Amygdala (tissue), 56 donors: ENCODE data around the gene SLC30A2.

Source experiments
- DNase-seq, 56 donors: peaks; one replicate each; lab custom pipeline; 2025; lab: John Stamatoyannopoulos, UW

SLC30A2 gene

DNA sequence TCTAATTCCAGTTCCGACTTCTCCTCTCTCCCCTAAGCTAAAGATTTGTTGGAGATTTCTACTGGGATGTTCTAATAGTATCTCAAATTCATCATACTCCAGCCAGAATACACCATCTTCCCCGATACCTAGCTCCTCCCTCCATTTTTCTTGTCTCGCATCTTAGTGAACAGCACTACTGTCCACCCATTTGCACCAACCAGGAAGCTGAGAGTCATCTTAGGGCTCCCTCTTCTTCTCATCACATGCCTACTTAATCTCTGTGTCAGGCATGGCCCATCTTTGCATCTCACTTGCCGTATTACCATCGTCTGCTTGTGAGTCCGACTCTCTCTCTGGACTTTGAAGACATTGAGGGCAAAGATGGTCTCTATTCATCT lies 25.0 kb upstream of the SLC30A2 start:
- no peak for DNase-seq

DNA sequence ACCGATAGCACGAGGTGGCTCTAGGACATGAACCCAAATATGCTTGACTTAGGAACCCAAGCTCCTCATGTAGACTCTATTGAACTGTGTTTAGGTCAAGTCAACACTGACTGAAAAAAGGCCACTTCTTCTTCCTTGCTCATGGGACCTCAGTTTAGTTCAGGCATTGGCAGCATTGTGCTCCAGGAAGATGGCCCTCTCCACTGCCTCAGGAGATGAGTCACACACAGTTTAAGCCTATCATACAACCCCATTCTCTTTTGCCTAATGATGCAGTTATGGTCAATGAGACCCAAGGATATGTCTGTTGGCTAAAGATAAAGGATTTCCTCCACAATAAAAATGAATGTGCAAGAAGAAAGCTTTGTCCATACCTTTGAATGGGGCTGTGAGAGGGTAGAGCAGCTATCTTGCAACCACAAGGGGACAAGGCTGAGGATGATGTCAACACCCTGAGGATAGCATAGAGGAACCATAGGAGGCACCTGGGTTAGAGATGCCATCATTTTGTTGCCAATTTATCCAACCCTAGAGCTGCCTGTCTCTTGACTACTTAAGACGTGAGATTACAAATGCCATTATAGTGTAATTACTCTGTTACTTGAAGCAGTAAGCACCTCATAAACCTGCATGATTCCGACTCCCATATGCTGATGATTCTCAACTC lies 24.5 kb upstream of the SLC30A2 start:
- no peak for DNase-seq

DNA sequence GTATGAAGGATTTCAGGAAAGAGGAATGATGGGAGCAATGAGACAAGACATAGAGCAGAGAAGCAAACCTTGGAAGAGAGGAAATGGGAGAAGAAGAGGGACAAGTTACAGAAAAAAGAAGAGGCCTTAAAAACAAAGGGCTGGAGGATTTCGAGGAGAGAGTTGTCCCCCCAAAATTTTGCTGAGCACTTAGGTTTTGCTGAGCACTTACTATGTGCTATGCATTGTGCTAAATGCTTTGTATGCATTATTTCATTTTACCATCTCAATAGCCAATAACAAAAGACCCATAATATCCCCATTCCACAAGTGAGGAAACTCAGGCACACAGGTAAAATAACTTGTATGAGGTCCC lies 24.0 kb upstream of the SLC30A2 start:
- DNase-seq: no peak

DNA sequence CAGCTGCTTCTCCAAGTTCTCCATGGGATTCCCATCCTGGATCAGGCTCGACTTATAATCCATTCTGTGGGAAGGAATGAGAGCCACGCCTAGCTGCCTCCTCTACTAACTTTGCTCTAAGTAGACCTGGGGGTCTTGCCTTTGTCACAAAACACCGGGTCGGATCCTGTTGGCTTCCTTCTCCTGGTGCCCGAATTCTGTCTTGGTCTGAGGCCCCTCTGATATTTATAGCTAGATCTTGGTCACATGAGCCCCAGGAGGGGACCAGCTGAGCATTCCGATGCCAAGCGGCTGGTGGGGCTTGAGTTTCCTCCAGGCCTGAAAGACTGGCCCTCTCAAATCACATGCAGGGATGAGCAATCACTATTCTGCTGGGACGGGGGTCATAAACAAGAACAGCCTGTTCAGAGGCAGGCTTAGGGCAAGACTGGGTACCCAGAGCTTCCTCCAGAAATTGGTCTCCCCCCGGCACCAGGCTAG lies 21.6 kb upstream of the SLC30A2 start, which contains the start of gene TRIM63:
Gene TRIM63 (minus strand): TSS at position 199 of the 480 bp plus-strand sequence. CDS start 136 bp downstream, at position 63.
- DNase-seq: no peak

DNA sequence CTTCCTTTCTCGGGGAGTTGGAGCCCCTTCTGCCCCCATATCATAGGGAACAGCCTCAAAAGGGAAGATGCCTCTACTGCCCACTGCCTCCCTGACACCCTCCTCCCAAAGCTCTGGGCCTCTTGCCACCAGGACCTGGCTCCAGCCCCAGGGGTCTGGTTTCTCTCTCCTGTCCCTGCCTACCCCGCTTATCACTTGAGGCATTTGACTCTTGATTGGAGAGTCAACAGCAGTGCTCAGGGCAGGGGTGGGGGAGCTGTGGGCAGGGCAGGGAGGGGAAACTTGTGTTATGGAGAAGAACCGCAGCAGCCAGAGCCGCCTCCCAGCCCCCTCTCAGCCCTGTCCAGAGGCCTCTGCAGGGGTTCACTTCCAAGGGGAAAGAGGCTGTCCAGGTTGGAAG lies 20.9 kb upstream of the SLC30A2 start:
- no peak for DNase-seq

DNA sequence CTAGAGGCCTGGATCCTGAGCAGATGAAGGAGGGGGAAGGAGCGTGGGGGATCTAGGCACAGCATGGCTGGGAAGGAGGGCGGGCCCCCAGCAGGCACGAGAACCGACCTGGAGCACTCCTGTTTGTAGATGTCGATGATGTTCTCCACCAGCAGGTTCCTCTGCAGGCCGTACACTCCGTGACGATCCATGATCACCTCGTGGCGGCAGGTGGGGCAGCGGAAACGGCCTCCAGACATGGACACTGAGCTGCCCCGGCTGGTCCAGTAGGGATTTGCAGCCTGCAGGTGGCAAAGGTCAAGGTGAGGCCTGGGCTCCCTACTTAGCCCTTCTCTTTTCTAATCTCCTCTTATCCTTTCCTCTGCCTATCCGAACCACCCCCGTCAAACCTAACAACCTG lies 20.2 kb upstream of the SLC30A2 start:
- DNase-seq: no peak

DNA sequence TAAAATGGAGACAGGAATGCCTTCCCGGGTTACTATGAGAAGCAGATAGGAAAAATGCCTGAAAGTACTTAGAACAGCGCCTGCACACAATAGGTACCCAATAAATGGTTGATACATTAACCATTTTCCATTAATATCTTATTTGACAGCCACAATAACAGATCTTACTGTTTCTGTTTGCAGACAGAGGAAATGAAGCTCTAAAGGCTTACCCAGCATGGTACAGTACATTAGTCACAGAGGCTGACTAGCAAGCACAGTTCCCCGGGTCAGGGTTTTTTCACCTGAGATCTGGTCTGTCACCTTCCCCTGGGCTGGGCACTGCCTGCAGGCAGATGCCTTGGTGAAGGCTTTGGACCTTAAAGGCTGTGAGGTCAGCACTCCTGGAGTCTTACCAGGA lies 18.6 kb upstream of the SLC30A2 start:
- DNase-seq: no peak

DNA sequence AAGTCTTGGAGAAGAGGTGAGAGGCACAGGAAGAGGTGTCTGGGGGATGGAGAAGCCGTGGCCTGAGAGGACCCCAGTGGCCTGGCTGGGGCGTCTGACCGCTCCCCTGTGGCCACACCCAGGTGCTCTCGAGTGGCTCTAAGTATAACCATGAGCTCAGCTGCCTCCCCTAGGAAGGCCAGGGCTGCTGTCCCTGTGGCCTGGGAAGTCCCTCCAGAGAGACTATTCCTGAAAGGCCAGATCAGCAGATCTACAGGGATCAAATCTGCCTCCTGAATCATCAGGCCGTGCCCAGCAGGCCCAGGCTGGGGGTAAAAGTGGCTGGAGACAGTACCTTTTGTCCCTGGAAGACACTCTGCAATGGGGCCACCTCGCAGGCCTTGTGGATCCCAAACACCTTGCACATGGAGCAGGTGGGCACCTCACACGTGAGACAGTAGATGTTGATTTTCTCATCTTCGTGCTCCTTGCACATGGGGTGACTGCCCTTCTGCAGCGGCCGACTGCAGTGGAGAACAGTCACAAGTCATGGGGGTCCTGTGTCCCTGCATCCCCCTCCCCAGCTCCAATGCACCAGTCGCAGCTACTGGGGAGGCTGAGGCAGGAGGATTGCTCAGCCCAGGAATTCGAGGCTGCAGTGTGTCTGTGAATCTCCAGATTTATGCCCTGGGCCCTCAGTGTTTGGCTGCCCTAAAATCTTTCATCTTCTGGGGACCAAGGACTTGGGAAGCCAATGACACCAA lies 15.1 kb upstream of the SLC30A2 start:
- no peak for DNase-seq

DNA sequence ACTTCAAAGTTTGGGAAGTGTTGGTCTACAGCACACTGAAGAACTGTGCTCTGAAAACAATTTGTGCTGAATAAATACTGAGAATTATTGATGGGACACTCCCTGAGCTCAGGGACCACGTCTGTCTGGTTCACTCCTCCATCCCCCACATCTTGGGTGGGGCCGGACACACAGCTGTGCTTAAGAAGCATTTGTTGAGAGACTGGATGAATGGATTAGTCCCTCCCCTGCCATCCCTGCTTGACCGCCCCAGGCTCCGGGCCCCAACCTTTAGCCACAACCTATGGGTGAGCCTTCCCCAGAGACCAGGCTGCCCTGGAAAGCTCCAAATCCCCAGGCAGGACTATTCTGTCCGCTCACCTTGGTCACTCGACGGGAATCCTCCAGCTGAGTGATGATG lies 14.0 kb upstream of the SLC30A2 start:
- no peak for DNase-seq

DNA sequence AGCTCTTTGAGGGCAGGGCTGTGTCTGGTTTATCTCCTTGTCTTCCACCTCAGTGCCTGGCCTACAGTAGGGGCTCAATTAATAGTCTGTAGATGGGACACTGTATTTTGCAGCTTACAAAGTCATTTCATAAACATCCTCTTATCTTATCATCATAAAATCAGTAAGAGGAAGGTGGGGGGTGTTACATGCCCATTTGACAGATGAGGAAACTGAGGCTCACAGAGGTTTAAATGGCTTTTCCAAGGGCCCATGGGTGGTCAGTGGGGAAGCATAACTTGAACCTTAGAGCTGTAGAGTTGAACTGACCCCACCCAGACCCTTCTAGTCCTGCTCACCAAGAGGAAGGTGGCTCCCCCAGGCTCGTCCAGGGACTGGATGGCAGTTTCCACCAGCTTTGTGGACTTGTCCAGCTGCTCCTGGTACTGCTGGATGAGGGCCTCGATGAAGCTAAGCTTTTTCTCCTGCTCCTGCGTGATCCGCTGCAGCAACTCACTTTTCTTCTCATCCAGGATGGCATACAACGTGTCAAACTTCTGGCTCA lies 12.2 kb upstream of the SLC30A2 start:
- DNase-seq: no peak

DNA sequence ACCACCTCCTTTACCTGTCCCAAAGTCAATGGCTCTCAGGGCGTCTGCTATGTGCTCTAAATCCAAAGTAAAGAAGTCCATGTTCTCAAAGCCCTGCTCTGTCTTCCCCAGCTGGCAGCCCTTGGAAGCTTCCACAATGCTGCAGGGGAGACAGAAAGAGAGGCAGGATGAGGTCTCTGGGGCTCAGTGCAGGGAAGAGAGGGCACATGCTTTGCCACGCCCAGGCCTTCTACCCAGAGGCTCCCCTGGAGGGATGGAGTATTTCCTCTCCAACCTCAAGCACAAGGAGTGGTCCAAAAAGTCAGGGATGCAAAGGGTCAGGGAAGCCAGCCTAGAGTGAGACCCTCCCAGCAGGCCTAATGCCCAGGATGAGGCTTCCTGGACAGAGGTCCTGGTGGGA lies 11.3 kb upstream of the SLC30A2 start:
- DNase-seq: no peak

DNA sequence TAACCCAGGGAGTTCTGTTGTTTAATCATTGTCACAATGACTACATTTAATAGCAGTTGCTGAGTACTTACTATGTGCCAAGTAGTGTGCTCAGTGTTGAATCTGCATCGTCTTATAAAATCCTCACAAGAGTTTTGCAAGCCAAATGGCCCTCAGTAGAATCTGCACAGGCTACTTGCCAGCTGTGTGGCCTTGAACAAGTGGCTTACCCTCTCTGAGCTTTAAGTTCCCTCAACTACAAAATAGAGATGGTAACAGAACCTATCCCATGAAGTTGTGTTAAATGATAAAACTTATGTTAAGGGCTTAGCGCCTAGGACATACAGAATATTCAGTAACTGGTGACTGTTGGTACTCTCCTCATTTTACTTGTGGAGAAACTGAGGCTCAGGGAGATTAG lies 9.1 kb upstream of the SLC30A2 start:
- DNase-seq: no peak

DNA sequence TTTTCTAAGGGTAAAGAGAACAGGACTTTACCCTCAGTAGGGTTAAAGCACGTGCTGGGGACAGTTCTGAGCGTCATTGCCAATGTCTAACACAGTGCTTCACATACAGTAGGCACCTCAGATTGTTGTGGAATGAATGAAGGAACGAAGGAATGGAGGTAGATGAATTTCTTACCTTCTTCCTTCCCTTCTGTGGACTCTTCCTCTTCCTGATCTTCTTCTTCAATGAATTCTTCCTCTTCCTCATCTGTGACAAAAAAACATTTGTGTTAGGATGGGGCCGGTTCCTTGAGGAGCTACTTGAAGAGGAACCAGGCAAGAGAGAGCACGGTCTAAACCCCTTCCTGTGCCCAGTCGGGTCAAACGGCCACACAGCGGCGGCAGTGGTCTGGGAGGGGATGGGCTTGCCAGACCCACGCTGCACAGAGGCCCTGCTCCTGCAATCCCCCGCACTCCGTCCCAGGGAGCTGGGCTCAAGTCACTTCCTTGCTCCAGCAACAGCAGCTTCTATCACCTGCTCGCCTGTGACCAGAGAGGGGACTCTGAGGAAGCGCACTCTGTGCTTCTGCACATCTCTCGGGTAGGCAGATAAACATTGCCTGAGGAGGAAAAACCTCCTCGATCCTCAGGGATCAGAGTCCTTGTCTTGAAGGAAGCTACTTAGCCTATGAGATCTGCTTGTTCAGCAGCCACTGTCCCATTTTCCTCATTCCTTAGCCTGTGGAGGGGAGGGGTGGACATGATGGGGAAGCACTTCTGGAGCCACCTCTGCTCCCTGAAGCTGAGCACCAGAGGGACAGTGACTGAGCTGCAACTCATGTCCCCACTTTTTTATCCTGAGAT lies 8.0 kb upstream of the SLC30A2 start:
- no peak for DNase-seq

DNA sequence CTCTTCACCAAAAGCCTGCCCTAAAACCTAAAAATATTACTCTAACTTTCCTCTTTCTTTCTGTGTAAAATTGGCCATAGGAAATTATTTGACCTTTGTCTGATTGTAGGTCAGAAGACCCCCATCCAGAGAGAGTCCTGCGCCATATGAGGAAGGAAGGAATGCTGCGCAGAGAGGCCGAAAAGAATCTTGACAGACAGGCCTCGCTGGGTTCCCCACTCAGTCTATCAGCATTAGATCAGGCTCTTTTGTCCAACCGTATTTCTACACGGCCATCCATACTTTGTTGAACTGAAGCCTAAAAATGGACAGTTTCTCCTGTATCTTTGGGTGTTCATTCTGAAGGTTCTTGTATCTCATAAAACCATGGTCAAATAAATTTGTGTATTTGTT lies 4.3 kb upstream of the SLC30A2 start:
- no peak for DNase-seq

DNA sequence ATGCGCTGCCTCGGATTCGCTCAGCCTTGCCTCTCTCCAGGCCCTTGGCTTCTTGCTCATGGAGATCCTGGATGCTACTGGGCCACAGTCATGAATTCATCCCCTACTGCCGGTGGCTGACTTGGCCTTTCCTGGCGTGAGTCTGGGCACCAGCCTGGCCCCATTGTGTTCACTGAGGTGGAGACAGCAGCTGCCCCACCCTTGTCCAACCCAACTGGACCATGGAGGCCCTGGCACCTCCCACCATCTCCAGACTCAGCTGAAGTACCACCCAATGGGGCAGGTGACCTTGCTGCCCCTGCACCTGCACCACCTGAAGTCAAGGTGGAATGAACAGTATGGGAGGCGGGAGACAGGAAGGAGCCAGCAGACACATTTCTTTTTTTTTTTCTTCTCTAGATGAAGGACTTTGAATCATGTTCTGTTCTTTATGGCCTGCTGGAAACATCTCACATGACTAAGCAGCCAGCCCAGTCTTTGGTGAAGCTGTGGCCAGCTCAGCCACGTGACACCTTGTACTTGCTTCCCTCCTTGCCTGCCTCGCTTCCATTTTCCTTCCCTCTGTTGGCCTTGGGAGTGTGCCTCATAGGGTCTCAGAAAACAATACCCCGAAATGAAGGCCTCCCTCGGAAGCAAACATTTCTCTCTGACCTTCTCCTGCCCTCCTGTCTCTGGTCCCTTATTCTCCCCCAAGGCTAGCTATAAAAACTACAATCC lies 3.8 kb upstream of the SLC30A2 start:
- DNase-seq: no peak

DNA sequence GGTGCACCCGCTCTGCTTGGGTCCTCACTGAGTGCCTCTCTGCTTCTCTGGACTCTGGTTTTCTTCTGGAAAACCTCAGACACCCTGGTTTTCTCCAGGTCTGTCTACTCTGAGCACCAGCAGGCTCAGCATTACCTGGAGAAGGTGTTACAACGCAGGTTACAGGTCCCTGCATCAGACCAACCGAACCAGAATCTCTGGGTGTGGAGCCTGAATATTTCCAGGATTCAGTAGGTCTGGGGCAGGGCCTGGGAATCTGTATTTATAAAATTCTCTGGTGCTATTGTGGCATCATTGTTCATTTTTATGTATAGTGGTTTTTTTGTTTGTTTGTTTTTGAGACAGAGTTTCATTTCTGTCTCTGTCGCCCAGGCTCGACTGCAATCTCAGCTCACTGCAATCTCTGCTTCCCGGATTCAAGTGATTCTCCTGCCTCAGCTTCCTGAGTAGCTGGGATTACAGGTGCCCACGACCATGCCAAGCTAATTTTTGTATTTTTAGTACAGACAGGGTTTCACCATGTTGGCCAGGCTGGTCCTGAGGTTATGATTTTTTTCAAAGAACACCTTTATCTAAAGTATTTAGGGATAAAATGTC lies 1.5 kb upstream of the SLC30A2 start:
- DNase-seq: no peak

DNA sequence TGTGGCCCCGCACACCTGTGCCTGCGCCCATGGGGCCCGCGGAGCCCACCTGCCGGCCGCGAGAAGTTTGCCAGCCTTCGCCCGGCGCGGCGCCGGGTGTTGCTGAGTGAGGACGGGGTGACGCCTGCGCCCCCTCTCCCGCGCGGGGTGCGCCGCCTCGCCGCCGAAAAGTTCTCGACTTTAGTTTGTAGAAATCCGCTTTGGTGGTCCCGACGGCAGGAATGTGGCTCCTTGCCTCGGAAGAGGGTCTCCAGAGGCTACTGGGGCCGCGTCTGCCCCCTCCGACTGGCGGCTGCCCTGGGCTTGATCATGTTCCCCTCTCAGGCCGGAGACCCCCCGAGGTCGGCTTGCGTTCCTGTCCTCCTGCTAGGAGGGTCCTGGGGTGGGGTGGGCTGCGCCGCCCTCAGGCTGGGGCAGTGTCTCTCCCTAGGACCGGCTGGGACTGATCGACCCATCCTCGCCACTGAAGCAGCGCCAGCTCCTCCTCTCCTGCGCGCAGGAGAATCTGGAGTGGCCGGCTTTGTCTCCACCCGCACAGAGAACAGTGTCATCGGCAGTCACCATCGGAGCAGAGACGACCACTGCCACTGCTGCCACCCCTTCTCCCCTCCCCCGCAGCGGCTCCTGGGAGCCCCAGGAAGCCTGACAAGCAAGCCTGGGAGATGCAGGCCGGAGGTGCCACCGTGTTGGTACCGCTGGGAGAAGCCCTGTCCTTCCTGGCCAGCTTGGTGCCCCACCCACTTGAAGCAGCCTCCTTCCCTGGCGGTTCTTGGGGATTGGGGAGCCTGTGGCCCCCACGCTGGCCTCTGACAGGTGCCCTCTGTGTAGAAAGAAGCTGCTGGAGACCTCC lies 553 bp upstream of the SLC30A2 start:
- no peak for DNase-seq

DNA sequence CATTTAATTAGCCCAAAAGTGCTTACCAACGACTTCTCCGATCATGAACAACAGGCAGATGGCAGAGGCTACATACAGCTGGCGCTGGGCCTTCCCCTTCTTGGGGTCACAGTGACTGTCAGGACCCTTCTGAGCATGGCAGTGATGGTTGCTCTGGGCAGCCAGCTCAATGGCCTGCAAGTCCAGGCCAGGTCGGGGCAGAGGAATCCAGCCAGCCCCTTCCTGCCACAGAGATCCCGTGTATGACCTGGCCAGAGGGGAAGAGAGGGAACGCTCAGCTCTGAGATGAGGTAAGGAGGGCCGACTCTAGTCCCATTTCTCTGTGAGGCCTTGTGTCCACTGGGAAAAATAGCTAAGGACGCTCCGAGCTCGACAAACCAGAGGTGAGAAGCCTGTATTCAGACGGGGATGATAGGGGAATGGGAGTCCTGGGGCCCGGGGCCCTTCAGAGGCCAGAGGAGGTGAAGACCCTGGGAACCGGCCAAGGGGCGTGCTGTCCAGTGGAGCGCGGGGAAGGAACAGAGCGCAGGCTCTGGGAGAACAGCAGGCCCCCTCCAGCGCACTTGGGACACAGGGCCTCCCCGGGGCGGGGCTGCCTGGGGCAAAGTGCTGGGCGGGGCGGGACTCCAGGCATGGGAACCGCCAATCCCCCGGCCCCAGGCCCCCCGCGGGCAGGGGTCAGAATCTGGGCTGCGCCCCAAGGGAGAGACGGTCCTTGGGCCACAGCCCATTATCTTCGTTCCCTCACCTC lies 772 bp downstream of the SLC30A2 start:
- DNase-seq: no peak
